HG03095 (cell line): ENCODE measurements around the gene KDM5B.
"Not testable (repeated sequence)": the region's sequence is repeated elsewhere in the genome, so short reads cannot be mapped to it uniquely, and the experiment has no call there.

Experiments used
- ATAC-seq: cut with Tn5 transposase; IDR thresholded peaks from one replicate; pipeline ENCODE4 v1.9.1; 2021; ENCODE audit warnings: moderate library complexity; ENCODE audit not compliant: unreplicated experiment

The KDM5B gene

DNA sequence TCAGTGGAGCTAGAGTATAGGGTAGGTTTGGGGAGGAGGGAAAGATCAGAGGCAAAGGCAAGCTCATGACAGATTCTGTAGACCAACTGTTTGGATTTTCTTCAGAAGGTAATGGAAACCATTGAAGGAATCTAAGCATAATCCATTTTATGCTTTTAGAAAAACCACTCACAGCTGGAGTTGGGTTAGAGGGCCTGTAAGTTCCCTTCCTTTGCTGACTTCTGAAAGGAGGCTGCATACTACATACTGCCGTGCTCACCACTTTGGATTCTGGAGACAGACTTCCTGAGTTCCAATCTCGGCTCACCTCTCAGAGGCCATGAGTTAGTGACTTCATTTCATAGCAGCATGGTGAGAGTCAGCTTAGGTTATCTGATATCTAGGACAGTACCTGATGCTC lies 91.6 kb downstream of the KDM5B start:
- no peak for ATAC-seq

DNA sequence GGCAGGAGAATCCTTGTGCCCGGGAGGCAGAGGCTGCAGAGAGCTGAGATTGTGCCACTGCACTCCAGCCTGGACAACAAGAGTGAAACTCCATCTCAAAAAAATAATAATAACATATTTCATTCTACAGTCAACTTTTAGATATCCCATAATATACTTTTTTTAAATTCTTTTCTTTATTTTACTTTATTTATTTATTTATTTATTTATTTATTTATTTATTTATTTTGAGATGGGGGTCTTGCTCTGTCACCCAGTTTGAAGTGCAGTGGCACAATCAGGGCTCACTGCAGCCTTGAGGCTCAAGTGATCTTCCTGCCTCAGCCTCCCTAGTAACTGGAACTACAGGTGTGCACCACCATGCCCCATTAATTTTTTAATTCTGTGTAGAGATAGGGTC lies 94.0 kb downstream of the KDM5B start:
- not testable (repeated sequence) for ATAC-seq

- ATAC-seq = no peak
These were observed 95.1 kb downstream of the KDM5B start for GRCh38 chr1:202713110-202713509.

DNA sequence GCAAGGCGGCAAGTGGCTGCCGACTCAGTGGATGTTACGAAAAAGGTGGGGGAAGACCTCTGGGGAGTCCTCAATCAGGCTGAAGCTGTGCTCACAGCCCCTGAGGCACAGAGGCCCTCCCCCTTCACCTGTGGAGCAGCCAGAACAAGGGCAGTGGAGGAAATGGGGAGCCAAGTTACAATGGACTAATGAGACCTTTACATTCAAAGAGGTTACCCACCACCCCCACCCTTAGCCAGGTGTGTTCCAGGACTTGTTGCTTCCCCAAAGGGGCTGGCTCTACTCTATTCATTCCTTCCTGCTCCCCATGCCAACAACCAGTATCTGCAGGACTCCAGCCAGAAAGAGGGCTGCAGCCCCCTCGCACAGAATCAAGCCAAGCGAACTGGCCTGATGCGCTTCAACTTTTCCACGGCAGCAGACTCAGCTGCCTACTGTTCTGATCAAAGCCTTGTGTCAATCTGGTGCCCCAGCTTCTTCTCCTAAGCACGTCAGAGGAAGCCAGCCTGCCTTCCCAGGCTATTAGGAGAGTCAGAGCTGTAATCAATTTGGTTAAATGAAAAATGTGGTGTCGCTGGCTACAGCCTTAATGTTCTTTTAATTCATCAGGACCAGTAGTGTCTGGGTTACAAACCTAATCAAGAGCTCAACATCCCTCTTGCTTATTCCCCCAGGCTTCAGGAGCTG lies 96.1 kb downstream of the KDM5B start:
- no peak for ATAC-seq

DNA sequence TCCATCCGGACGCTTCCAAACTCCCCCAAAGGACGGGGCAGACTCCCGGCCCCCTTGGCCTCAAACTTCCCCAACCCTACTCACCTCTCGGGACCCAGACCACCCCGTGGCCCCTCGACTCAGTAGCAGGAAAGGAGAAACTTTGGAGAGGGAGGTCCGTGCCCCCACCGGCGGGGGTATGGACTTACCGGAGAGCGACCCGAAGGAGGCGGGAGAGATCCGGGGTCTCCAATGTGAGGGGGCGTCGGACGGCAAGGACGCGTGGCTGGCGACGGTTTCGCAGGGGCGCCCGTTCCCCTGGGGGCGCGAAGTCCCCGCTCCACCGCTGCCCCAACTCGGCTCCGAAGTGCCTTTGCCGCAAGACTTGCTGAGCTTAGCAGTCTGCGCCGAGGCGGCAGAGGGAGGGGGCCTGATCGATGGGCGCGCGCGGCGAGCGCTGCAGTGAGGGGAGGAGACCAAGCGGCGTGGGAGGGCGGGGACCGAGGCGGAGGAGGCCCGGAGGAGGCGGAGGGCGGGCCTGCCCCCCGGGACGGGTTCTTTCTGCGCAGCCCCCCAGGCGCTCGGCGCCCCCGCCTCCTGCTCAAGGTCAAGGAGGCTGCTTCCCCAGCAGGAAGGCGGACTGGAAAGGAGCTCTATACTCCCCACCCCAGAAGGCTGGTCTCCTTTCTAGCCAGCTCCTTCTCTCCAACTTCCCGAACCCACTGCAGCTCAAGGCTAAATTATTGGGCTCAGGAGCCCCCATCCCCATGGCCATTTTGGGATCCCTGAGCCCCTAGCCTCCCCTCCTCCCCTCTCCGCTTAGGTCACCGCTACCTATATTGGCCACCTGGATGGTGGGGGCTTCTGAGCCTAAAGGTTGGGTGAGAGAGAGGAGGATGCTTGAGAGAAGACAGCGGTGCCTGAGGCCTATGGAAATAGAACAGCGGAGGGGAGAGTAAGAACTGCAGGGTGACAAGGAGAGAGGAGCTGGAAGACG lies 97.9 kb downstream of the KDM5B start, which contains the start of gene SYT2:
TSS of gene SYT2 (minus strand) at position 385 of the 976 bp plus-strand sequence. CDS start 104,682 bp downstream, outside the sequence.
- no peak for ATAC-seq

- no peak for ATAC-seq
These were observed 98.8 kb downstream of the KDM5B start for GRCh38 chr1:202709276-202710041.

DNA sequence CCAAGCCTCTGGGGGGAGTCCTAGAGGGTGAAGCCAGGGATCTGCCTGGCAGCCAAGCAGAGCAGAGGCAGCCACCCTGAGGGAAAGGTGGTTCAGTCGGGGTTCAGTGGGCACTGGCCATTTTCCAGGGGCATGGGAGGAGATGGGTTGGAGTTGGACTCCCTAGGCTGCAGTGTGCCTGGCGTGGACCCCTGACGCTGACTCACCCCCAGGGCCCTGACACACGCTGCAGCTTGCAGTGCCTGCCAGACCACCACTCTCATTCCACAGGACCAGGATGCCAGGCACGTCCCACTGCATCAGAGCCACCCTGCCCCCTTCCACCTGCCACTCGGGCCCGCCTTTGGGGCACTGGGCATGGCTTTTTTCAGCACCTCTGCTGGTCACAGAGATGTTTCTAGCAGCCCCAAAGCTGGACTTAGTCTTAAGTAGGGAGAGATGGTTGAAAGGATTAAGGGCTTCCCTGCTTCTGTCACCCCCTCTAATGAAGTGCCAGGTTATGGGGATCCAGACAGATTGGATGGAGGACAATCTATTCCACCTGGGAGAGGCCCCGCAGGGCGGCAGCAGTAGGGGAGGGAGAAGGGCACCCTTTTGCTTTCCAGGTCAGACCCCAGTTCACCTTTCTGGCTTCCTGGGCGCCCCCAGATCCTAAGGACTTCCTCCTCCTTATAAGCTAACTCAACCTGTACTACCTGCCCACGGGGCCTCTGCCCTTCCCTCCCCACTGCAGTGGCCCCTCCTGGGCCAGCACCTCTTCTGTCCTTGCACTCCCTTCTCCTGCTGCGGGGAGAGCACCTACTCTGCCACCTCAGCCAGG lies 99.6 kb downstream of the KDM5B start:
- ATAC-seq = no peak

GRCh38 chr1:202706851-202707250 lies 101.4 kb downstream of the KDM5B start:
- ATAC-seq = no peak

GRCh38 chr1:202704601-202705000 lies 103.6 kb downstream of the KDM5B start:
- ATAC-seq = no peak

GRCh38 chr1:202703191-202703590 lies 105.0 kb downstream of the KDM5B start:
- no peak for ATAC-seq

GRCh38 chr1:202702088-202702487 lies 106.1 kb downstream of the KDM5B start:
- ATAC-seq = no peak

DNA sequence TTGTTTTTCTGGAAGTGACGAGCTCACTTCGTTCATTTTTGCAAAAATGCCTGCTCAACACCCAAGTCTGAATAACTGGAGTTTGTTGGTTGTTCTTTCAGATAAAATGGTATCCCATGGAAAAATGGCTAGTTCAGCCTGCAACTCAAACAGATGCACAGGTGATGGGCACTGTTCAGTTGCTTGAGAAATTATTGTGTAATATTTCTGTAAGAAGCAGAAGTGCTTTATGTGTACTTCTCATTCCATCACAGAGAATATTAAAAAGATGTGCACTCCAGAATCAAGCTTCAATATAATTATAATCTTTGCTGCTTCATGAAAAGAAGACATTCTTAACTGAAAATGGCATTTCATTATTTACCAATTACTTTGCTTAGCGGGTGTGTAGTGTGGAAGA lies 107.0 kb downstream of the KDM5B start:
- no peak for ATAC-seq

- no peak for ATAC-seq
These were observed 108.2 kb downstream of the KDM5B start for GRCh38 chr1:202700061-202700460.

DNA sequence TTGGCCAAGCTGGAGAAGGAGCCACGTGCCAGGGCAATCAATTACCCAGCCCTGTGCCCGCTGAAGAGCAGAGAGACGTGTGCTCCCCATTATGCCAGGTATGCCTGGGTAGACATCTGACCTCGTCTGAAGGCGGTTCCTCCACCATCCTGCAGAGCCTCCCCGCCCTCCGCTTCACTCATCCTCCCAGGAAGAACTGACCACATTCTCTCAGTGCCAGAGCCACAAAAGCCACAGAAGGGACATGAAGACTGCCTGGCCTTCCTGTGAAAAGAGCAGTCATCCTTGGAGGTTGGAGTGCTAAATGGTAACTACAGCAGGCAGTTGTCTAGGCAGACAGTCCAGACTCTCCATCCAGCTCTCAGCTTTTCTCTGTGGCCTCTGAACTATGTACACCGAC lies 109.9 kb downstream of the KDM5B start:
- ATAC-seq = no peak

DNA sequence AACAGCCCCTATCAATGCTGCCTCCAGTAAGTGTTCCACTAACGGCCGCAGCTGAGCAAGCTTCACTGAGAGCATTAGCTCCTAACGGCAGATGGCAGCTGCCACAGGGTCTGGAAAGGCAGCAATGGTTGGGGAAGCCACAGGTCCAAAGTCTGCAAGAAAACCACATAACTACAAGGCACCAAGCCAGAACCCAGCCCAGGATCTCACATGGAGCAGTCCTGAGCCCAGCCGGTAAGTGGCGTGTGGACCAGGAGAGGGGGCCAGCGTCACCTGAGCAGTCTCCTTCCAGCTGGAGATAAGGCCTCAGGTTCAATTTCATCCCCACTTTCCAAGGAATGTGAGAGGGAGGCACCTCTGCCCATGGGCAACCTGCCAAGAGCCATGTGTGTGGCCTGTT lies 111.2 kb downstream of the KDM5B start:
- no peak for ATAC-seq

- ATAC-seq = no peak
These were observed 113.9 kb downstream of the KDM5B start for GRCh38 chr1:202694314-202694713.

GRCh38 chr1:202692959-202693555 lies 115.2 kb downstream of the KDM5B start:
- no peak for ATAC-seq

DNA sequence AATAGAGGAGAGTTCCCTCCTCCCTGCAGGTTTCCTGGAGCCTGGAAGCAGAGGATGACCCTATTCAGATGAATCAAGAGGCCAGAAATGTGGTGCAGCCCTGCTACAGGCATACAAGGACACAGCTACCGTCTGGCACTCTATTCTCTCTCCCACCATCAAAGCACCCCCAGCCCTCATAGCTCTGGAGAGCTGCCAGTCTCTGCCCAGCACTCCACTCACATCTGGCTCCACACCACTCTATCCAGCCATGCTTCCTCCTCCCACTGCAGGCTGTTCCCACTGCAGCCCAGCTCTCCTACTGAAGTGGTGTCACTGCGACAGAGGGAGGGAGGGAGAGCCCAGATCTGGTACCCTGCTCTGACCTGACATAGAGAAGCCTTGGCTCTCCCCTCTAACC lies 116.4 kb downstream of the KDM5B start:
- no peak for ATAC-seq

- no peak for ATAC-seq
These were observed 118.5 kb downstream of the KDM5B start for GRCh38 chr1:202689493-202690342.
